Measurements from ENCODE around the gene KLHL35. TPM values are rescaled to one million over a fixed set of nuclear protein-coding genes. Genes with fewer than 3 reads are reported as not detected.

The KLHL35 gene
- total and polyA plus RNA-seq, 4 donors: 0.07 to 0.42 (median 0.15) TPM; not detected in 1

GRCh38 chr11:75471176-75471973 is 38.4 kb upstream of the KLHL35 start (continued):
- TF ChIP-seq SP1 (IDR thresholded peaks at IDR 0.05): no peak

- DNase-seq (ENCODE audit: low spot score): no peak
- H3K27me3 ChIP-seq (ENCODE audit: control insufficient read depth in 4 of 4, insufficient read depth in 4 of 4, low read length in 3 of 4): no peaks in the 10 kb centered on the region
- H3K4me3 ChIP-seq (ENCODE audit: low read depth in 1 of 3, low read length in 3 of 3): no peak overlapping the region
Measured at GRCh38 chr11:75470476-75471080, 37.6 kb upstream of the KLHL35 start.

GRCh38 chr11:75469785-75470405 is 36.9 kb upstream of the KLHL35 start:
- H3K9me3 ChIP-seq (ENCODE audit: control insufficient read depth in 4 of 4, low read length in 3 of 4): no peaks in the 10 kb centered on the region
- H3K27me3 ChIP-seq (ENCODE audit: control insufficient read depth in 4 of 4, insufficient read depth in 4 of 4, low read length in 3 of 4): no peaks in the 10 kb centered on the region
- no peak overlapping the region for H3K4me3 ChIP-seq (ENCODE audit: low read depth in 1 of 3, low read length in 3 of 3)
- H3K36me3 ChIP-seq (ENCODE audit: control insufficient read depth in 4 of 4, insufficient read depth in 3 of 4, low read depth in 1 of 4, low read length in 3 of 4): no peaks in the 10 kb centered on the region
- TF ChIP-seq HNF4A (conservative IDR thresholded peaks at IDR 0.05) (no peak), RXRA (IDR thresholded peaks at IDR 0.05) (no peak), ZBTB33 (IDR thresholded peaks at IDR 0.05) (no peak), HNF4G (IDR thresholded peaks at IDR 0.05) (no peak), MAX (IDR thresholded peaks at IDR 0.05) (no peak), RAD21 (IDR thresholded peaks at IDR 0.05) (no peak)
- H3K27ac ChIP-seq (ENCODE audit: low read depth in 1 of 2, low read length in 2 of 2): no peak overlapping the region
- peaks cover 0 to 8% (median 0%) of the 10 kb centered on the region in 4 donors for H3K4me1 ChIP-seq (ENCODE audit: control insufficient read depth in 4 of 4, insufficient read depth in 4 of 4, low read length in 3 of 4)
- H3K9ac ChIP-seq (ENCODE audit: low read depth in 1 of 2, low read length in 2 of 2): no peak overlapping the region
- WGBS: 77% methylated on average over 6 of the region's 6 CpGs
- no peak for DNase-seq (ENCODE audit: low spot score)

More at GRCh38 chr11:75470476-75471080, 37.6 kb upstream of the KLHL35 start:
- Histone ChIP-seq H3K9me3 (ENCODE audit: control insufficient read depth in 4 of 4, low read length in 3 of 4) (no peaks in the 10 kb centered on the region), H3K36me3 (ENCODE audit: control insufficient read depth in 4 of 4, insufficient read depth in 3 of 4, low read depth in 1 of 4, low read length in 3 of 4) (no peaks in the 10 kb centered on the region), H3K27ac (ENCODE audit: low read depth in 1 of 2, low read length in 2 of 2) (no peak overlapping the region), H3K9ac (ENCODE audit: low read depth in 1 of 2, low read length in 2 of 2) (no peak overlapping the region), H3K4me1 (ENCODE audit: control insufficient read depth in 4 of 4, insufficient read depth in 4 of 4, low read length in 3 of 4) (peaks cover 0 to 13% (median 3%) of the 10 kb centered on the region in 4 donors)
- 91% methylated on average over 7 of the region's 7 CpGs for WGBS
- no peak for TF ChIP-seq ZBTB33 (IDR thresholded peaks at IDR 0.05)

Data from liver (tissue), 9 donors.